Measurements from ENCODE around the gene MAB21L3.

DNA sequence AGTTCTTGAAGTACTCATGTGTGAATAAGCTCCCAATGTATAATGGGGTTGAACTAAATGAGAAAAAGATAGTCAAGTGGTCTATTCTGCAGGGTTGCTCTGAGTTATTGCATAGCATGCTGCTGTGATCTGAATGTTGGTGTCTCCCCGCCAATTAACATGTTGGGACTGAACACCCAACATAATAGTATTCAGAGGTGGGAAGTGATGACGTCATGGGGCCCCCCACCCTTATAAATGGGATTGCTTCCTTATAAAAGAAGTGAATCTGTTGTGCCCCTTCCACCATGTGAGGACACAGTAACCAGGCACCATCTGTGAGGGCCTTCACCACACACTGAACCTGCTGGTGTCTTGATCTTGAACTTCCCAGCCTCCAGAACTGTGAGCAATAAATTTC, 50.2 kb downstream of the MAB21L3 start:
- TF ChIP-seq, protein P1, sequence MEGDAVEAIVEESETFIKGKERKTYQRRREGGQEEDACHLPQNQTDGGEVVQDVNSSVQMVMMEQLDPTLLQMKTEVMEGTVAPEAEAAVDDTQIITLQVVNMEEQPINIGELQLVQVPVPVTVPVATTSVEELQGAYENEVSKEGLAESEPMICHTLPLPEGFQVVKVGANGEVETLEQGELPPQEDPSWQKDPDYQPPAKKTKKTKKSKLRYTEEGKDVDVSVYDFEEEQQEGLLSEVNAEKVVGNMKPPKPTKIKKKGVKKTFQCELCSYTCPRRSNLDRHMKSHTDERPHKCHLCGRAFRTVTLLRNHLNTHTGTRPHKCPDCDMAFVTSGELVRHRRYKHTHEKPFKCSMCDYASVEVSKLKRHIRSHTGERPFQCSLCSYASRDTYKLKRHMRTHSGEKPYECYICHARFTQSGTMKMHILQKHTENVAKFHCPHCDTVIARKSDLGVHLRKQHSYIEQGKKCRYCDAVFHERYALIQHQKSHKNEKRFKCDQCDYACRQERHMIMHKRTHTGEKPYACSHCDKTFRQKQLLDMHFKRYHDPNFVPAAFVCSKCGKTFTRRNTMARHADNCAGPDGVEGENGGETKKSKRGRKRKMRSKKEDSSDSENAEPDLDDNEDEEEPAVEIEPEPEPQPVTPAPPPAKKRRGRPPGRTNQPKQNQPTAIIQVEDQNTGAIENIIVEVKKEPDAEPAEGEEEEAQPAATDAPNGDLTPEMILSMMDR (IDR thresholded peaks at IDR 0.05; ENCODE audit: low read length) = no peak
- no peak for TF ChIP-seq EZH2phosphoT487 (IDR thresholded peaks at IDR 0.05; ENCODE audit: low read length)
- TF ChIP-seq EZH2 (optimal IDR thresholded peaks at IDR 0.05; ENCODE audit: low read depth, low read length) = no peak

Measured in MM.1S (cell line).